ENCODE data around the gene TBC1D7.

The TBC1D7 gene

DNA sequence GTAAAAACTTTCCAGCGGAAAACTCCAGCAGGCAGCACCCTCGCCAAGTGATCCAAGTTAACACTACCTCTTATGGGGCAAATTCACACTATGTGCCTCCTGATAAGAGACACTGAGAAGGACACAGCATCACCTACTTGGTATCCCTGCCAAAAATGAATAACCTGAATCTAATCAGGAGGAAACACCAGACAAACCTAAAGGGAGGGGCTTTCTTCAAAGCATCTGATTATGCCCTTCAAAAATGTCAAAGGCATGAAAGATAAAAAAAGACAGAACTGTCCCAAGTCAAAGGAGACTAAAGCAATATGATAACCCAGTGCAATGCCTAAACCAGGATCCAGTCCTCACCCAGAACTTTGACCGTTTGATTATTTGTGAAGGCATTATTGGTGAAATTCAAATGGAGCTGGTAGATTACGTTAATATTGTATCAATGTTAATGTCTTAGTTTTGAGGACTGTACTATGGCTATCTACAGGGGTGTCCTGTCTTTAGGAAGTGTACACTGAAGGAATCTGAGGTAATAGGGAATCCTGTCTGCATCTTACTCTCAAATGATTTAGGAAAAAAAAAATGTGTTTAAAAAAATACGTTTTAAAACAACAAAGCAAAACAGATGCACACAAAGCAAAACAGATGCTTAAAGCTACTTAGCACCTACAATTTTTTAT is 8.3 kb downstream of the TBC1D7 start:
- DNase-seq (ENCODE audit: low spot score) = no peak

DNA sequence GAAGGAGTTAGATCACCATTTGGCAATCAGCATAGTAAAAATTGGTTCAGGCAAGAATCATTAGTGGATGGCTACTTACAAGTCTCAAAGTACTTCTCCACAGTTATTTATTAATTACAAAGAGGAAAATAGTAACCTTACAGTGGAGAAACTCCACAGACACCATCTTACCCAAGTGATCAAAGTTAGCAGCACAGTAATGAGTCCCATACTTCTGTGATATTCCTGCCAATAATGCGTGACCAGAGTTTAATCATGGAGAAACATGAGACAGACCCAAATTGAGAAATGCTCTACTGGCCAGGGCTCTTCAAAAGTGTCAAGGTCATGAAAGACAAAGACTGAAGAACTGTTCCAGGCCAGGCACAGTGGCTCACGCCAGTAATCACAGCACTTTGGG is 9.5 kb downstream of the TBC1D7 start:
- DNase-seq (ENCODE audit: low spot score) = no peak

DNA sequence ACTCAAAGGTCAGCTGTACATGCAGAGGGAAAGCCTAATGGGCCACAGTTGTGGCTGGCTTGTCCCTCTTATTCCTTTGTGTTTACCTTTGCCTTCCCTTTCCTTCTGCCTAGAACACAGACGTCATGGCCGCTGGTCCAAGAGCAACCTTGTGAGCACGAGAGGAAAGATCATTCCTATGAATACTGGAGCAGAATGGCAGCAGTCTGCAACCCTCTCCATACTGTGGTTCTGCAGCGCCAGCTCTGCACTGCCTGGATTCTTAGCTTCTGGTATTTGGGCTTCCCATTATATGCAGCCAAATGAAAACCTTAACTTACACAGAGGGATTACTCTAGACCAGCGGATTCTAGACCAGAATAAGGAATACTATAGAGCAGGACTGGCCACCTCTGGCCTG is 12.4 kb downstream of the TBC1D7 start:
- DNase-seq (ENCODE audit: low spot score) = no peak

DNA sequence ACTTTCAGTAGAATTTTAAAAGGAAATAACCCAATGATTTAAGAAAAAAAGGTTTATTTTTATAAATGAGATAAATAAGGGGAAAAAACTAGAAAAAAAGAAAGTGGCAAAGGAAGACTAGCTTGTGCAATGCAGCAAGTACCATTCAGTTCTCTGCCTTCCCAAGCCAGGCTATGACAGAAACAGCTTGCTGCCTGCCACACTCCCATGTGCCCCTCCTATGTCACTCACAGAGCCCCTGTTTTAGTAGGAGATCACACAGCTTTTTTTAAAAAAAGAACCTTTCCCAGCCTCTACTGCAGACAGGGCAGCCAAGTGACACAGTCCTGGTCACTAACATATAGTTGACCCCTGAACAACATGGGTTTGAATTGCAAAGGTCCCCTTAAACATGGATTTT is 13.5 kb downstream of the TBC1D7 start:
- no peak for DNase-seq (ENCODE audit: low spot score)

DNA sequence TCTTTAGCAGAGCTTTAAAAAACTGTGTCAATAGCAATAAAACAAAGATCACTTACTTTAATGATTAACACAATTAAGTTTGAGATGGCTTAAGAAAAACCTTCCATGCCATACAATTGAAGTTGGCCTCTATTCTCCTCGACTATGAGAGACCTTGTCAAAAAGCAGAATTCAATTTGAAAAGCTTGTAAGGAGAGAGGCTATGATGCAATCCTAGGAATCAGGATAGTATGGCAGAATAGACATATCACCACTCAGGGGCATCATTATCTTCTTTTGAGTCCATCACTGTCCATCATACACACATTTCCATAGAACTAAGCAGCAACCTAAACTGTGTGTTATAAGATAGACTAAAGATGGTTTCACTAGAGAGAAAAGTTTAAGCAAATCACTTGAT is 17.2 kb downstream of the TBC1D7 start:
- DNase-seq (ENCODE audit: low spot score) = no peak

DNA sequence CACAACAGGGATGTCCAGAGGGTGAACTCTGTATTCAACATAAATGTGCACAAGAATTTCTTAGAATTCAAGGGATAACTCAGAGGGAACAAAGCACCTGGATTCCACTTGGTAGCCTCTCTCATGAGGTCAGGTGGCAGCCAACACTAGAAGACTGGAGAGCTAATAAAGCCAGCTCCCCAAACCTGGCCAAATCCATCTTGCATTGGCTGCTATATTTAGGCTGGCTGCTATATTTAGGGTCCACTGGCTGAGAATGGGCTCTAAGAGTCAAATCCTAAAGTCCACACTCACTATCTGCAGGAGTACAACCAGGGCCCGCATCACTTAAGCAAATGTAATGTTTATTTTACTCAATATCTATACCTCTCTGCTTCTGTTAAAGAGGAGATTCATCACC is 20.0 kb downstream of the TBC1D7 start:
- no peak for DNase-seq (ENCODE audit: low spot score)

DNA sequence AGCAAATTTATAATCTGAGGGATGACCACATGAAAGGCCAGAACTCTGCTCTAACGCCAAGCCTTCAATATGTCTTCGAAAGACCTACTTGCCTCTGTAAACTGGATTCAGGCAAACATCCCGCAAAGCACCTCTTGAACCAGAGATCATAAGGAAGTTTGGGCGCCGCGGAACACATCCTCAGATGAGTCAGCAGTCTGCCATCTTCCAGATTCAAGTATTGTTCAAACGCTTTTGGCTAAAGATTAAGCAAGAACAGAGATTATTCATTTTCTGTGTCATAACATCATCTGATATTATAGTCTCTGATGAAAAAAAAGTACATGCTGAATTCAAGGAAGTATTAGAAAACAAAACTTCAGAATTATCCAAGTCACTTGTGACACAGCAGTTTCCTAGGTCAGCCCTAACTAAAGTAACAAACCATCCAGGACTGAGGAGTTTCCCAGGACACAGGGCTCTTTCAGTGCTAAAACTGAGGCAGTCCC is 20.8 kb downstream of the TBC1D7 start:
- DNase-seq (ENCODE audit: low spot score) = no peak

DNA sequence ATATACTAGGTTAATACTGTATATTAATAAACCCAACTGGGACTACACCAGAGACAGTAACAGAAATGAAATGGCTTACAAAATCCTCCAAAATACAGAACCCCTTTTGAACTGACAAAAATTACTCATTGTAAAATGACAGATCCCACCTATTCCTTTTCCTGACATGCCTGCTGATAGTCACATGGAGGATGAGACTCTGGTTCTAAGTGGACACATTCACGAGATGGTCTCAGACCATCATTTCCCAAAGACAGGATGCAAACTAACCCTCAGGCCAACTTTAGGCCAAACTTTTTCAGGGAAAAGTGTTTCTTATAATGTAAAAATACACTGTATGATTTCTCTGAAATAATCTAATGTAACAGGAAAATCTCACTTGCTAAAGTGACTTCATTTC is 22.5 kb downstream of the TBC1D7 start:
- DNase-seq (ENCODE audit: low spot score) = no peak

DNA sequence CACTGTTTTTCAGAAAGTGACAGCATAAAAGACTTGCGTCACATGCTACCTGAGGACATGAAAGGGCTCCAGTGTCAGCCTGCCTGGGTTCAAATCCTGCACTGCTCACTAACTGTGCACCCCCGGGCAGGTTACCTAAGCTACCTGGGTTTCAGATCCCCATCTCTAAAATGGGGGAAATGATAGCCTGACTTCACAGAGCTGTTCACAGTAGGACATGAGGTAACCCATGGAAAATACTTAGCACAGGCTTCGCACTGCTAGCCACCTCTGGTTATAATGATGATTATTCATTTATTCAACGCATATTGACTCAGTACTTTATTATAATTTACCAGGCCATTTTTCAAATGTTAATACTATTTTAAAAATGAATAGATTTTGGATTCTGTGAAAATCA is 23.0 kb downstream of the TBC1D7 start:
- no peak for DNase-seq (ENCODE audit: low spot score)

DNA sequence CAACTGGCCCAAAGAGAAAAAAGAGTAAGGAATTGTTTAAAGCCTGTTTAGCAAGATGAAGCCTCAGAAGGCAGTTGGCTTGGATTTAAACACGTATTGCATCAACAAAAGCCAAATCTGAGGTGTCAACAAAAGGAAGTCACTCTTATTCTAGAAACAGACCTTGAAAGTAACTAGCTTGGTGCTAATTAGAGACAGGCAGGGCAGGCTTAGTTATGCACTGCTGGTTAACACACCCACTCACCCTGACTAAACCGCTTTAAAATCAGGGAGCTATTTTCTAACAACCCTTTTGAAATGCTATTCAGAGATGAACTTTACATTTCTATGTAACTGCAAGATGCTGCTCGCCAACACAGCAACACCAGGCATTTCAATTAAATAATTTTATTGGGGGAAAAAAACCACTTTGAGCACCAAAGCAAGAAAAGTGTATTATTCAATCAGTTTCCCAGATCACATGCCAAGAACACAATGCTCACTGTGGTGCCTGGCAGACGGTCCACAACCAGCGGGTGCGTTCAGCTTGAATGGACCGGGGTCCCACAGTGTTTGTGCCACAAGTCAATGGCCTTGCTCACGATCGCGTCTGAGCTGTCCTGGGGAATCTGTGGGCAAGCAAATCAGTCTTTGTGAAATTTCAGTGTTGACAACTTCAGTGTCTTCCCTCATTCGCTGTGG is 23.6 kb downstream of the TBC1D7 start:
- no peak for DNase-seq (ENCODE audit: low spot score)

DNA sequence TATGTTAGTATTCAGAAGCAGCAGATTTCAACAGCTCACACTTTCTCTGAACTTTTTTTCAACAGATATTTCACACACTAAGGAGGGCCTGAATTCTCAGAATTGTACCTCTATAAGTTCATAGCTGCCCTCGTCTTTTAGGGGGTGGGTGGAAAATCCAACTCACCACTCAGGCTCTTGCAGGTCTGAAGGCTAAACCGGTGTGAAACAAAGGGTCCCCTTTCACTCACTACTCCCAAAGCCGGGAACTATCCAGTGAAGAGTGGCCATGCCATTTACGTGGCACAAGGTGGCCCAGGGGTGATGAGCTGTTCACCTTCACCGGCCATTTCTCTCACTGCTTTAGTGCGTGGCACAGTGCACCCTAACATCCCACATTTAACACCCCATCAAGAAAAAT is 24.2 kb downstream of the TBC1D7 start:
- no peak for DNase-seq (ENCODE audit: low spot score)

DNA sequence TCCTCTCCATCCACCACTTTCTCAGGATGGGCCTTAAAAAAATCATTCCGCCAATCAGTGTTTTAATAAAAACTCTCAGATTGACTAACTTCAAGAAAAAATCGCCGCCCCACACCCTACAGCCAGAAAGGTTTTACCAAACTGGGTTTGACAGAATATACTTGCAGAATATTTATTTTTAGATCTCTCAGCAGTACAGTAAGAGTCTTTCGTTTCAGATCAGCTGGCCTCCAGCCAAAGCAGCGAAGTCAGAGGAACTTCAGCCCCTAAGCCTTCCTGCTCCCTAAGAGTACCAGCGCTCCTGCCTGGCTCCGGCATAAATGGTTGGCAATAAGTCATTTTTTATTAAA is 24.7 kb downstream of the TBC1D7 start:
- no peak for DNase-seq (ENCODE audit: low spot score)

DNA sequence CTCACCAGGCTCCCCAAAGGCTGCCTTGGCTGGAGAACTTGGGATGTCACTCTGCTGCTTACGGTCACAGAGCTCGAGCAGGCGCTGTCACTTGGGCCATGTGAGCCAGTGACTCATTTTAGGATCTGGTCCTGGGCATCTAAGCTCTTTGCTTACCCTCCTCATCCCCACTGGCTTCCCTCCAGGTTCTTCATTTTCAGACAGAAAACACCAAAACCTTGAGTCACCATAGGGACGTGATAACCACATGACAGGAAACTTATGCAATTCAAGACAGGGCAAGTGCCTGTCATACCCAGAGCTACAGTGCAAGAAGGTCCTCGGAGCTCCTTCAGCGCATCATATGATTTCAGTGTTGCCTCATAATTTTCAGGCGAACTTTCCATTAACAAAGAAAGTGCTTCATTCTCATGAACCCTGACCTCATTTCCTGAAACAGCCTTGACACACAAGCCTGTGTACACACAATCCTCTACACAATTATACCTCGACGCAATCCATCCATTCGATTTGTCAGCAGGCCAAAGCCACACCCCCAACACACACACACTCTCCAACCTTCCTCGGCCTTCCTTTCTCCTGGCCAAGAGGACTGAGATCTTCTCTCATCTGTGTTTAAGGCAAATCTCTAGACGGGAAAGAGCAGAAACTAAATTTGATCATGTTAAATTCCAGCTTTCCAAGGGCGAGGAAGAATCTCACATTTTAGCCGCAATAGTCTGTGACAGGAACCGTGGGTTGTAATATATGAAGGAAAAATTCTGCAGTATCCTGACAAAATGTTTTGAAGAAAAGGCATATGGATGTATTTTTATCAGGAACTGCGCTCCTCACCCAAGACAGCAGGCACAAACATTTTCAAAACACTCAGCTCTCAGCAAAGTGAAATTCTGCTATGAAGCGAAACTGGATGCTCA is 25.3 kb downstream of the TBC1D7 start:
- DNase-seq (ENCODE audit: low spot score) = peak; percentile 5

DNA sequence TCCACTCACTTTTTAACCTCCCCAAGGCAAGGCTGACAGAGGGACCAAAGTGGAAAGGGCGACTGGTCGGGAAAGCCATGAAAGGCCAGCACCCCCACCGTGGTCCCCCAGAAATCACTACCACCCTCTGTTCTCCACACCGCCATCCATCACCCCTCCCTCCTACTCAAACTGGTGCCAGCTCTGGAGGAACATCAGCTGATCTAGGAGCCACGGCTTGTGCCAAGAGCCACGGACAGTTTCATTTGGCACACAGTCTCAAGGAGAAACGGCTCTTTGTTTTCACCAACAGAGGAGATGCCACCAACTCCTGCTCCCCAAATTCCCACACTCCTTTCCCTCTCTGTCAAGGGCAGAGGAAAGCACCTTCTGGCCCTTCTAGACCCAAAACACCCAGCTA is 26.0 kb downstream of the TBC1D7 start:
- DNase-seq (ENCODE audit: low spot score) = no peak

DNA sequence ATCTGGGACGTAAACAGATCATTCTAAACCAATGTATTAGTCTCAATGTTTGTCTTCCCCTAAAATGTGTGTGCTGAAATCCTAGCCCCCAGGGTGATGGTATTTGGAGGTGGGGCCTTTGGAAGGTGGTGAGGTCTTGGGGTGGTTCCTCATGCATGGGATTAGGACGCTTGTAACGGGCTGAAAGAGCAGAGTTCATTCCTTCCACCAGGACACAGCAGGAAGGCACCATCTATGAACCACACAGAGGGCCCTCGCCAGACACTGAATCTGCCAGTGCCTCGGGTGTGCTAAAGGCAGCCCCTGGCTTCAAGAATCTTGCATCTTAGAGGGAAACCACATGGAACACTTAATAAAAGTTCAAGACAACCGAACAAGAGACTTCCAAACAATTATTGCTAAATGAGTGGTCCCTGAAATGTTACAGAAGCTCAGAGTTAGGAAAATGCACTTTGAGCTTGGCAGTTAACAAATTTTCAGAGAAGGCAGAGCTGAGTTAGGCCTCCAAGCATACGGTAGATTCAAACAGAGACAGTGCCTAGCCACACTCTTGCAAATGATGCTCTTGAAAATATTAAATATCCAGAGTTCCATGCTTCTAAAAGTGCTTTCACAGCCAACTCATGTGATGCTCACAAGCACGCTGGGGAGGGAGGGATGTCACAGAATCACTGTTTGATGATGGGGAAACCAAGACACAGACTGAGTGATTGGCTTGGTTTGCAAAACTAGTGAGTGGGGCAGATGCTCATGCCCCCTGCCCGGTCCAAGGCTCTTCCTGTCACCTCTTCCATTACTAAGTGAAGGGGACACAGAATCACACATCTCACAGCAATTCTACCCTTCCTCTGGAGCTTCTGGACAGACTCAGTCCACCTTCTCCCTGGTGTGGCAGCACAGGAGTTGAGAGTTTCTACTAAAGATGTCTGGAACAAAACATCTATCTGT is 27.4 kb downstream of the TBC1D7 start:
- no peak for DNase-seq (ENCODE audit: low spot score)

DNA sequence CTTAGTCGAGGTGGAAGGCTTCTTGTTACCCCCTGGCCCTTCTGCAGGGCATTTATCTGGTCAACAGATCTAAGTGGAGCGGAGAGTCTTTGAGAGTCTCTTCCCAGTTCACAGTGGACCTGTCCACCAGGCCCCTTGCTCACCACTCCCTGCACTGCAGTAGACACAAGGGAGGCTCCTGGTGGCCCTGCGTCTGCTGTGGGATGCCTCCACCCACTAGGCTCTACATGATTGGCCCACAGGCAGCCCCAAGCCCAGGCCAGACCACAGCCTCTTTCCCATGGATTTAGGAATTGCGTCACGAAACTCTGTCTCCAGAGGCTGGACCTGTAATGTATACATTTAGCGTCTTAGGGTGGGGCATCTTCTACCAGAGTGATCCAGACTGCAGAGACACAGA is 28.4 kb downstream of the TBC1D7 start:
- DNase-seq (ENCODE audit: low spot score) = no peak

DNA sequence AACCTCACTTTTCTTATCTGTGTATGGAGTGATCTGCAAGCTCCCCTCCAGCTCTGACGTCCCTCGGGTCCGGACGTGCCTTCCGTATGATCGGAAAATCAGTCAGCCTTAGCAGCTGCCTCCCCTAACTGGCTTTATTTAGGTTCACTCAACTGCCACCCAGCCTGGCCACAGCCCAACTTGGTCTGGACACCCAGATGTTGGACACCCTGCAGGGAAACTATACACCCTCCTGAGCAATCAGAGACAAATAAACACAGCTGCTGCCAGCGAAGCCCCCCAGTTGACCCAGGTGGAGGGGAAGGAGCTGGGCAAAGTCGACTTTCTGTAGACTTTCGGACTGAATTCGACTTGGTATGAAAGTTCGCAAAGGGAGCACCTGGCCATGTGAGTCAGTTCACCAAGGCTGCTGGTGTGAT is 28.9 kb downstream of the TBC1D7 start:
- no peak for DNase-seq (ENCODE audit: low spot score)

DNA sequence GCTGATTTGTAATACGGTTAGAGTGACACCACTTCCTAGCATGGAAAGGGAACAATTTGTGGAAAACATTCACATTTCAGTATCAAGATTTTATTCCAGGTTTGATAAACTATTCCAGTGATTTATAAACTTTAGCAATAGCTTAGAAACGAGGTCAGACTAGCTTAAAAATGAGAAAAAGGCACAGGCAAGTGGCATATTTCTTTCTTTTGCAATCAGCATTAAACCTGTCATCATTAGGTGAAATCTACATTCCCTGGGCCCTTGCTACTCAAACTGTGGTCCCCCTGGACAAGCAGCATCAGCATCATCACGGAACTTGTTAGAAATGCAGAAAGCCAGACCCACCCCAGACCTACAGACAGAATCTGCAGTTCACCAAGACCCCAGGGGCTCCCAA is 29.9 kb downstream of the TBC1D7 start:
- no peak for DNase-seq (ENCODE audit: low spot score)

DNA sequence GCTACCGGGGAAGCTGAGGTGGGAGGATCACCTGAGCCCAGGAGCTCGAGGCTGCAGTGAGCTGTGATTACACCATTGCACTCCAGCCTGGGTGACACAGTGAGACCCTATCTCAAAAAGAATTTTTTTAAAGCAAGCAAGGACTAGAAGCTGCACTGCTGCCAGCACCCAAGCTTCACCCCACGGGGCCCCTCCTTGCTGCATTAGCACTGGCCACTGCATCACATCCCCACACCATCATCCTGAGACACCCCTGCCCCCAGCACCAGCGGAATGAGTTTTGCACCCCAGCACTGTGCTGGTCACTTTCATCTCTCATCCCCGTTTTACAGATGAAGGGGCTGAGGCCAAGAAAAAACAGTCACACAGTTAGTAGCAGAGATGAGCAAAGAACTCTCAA is 30.9 kb downstream of the TBC1D7 start:
- DNase-seq (ENCODE audit: low spot score) = no peak

DNA sequence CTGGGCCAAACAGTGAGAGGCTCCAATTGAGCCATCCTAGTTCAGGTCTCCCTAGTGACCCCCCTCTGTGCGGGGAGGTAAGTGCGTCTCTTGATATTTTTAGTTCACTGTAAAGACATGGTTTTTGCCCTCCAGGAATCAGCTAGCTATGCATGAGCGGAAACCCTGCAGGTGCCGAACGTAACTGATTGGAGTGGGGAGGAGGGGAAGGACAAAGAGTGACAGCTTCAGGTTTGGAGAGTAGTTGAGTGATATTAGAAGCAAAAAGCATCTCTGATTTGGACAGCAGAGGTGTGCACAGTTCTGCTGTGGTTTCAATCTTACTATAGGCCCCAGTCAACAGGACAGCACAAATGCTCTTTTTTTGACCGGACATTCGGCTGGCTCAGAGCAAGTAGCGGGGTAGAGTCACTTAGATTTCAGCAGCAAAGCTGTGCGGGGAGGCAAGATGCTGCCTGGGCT is 31.8 kb downstream of the TBC1D7 start:
- no peak for DNase-seq (ENCODE audit: low spot score)

DNA sequence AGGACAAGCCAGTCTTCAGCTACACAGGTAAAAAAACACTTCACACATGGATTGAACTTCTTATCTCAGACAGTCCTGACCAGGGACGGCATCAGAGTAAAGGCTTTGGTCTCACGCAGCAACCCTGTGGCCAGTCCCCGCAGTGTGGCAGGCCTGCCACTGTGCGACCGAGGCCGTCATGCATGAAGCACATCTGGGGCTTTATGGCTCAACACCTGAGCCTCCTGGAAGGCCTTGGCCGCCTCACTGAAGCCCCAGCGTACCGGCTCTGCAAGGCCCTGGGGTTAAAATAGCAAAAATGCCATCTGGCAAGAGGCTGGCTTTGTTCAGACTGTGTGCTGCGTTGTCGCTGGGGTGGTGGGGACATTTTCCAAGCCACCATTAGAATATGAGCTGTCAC is 32.8 kb downstream of the TBC1D7 start:
- no peak for DNase-seq (ENCODE audit: low spot score)
